Muscle of arm (tissue), 12 donors: Measurements from ENCODE around the gene KLF16. TPM values are rescaled to one million over a fixed set of nuclear protein-coding genes. Genes with fewer than 3 reads are reported as not detected.

Experiments
- DNase-seq: peaks from one replicate; pipeline ENCODE4 v3.0.0-alpha.2; 2013
- polyA plus RNA-seq, 12 donors: library from polyadenylated mRNA; unstranded; fragments of 120-200 nt; gene quantifications; one replicate each; pipeline ENCODE4 v1.2.1, GENCODE V29; 2013; ENCODE audit not compliant: insufficient read length in 12 of 12

KLF16 gene
- polyA plus RNA-seq, 12 donors: 6.1 to 16.4 (median 8.1) TPM; not detected in 1

- DNase-seq: no peak
Observed at GRCh38 chr19:1811942-1812425, 51.4 kb downstream of the KLF16 start, which contains the start of gene ATP8B3. ATP8B3 (minus strand) TSS chr19:1812276; CDS start chr19:1811736, 540 bp downstream.

GRCh38 chr19:1811472-1811894 lies 51.9 kb downstream of the KLF16 start:
- no peak for DNase-seq

- DNase-seq: no peak
Observed at GRCh38 chr19:1810439-1811160, 52.8 kb downstream of the KLF16 start.

GRCh38 chr19:1809678-1810077 lies 53.7 kb downstream of the KLF16 start:
- DNase-seq: no peak

GRCh38 chr19:1808395-1808731 lies 55.0 kb downstream of the KLF16 start:
- no peak for DNase-seq

GRCh38 chr19:1807695-1808394 lies 55.5 kb downstream of the KLF16 start:
- DNase-seq: no peak

- no peak for DNase-seq
Observed at GRCh38 chr19:1807030-1807694, 56.2 kb downstream of the KLF16 start.

- no peak for DNase-seq
Observed at GRCh38 chr19:1806184-1807029, 57.0 kb downstream of the KLF16 start.

GRCh38 chr19:1805401-1806183 lies 57.8 kb downstream of the KLF16 start:
- DNase-seq: no peak

- DNase-seq: no peak
Observed at GRCh38 chr19:1804858-1805257, 58.5 kb downstream of the KLF16 start.

Other genes with a start within 250 kb of the KLF16 start
- 100 to 1,000 TPM in 10 of 12 donors, 10 to 100 TPM in 1, not detected in 1; 96.3 to 195 (median 120) TPM for gene TCF3, start 211.0 kb downstream of the KLF16 start, polyA plus RNA-seq
- under 1 TPM in 6 of 12 donors, not detected in 6; 0.01 to 0.04 (median 0.04) TPM for gene ONECUT3, start 110.1 kb downstream of the KLF16 start, polyA plus RNA-seq
- gene ATP8B3, start 51.3 kb downstream of the KLF16 start, polyA plus RNA-seq: 1 to 10 TPM in 2 of 12 donors, under 1 TPM in 8, not detected in 2; 0.41 to 2.8 (median 0.62) TPM
- gene REXO1, start 15.1 kb downstream of the KLF16 start, polyA plus RNA-seq: 10 to 100 TPM in 11 of 12 donors, not detected in 1; 14.7 to 39.3 (median 17.3) TPM
- 10 to 100 TPM in 11 of 12 donors, not detected in 1; 35.7 to 74.2 (median 41.6) TPM for gene ABHD17A, start 21.9 kb upstream of the KLF16 start, polyA plus RNA-seq
- 1 to 10 TPM in 8 of 12 donors, under 1 TPM in 2, not detected in 2; 0.70 to 2.9 (median 1.2) TPM for gene ADAT3, start 41.8 kb upstream of the KLF16 start, polyA plus RNA-seq
- gene SCAMP4, start 41.8 kb upstream of the KLF16 start, polyA plus RNA-seq: 10 to 100 TPM in 11 of 12 donors, not detected in 1; 18.3 to 42.5 (median 25.1) TPM
- 100 to 1,000 TPM in 1 of 12 donors, 10 to 100 TPM in 10, not detected in 1; 25.3 to 114 (median 36.0) TPM for gene CSNK1G2, start 77.6 kb upstream of the KLF16 start, polyA plus RNA-seq
- gene BTBD2, start 152.1 kb upstream of the KLF16 start, polyA plus RNA-seq: 10 to 100 TPM in 11 of 12 donors, not detected in 1; 51.2 to 83.3 (median 59.4) TPM
- 100 to 1,000 TPM in 3 of 12 donors, 10 to 100 TPM in 9; 51.7 to 925 (median 82.0) TPM for gene MKNK2, start 187.7 kb upstream of the KLF16 start, polyA plus RNA-seq
- gene MOB3A, start 232.7 kb upstream of the KLF16 start, polyA plus RNA-seq: 10 to 100 TPM in 11 of 12 donors, not detected in 1; 14.5 to 28.4 (median 15.8) TPM
- 1 to 10 TPM in 9 of 12 donors, under 1 TPM in 1, not detected in 2; 0.97 to 3.8 (median 2.0) TPM for gene IZUMO4, start 233.3 kb upstream of the KLF16 start, polyA plus RNA-seq